HEK293 (cell line): Measurements from ENCODE around the gene RGL3.

ENCODE experiments used
- CTCF ChIA-PET: fragments of 350-600 bp; formaldehyde crosslinking; extraction: SDS; loops from one replicate; lab custom pipeline; 2021; ENCODE audit warnings: antibody characterized with exemption; lab: Yijun Ruan, JAX
- POLR2A ChIA-PET: fragments of 300-600 bp; formaldehyde crosslinking; extraction: SDS; loops from one replicate; lab custom pipeline; 2020; ENCODE audit warnings: antibody characterized with exemption, inconsistent platforms; lab: Yijun Ruan, JAX
- H3K27ac ChIP-seq: fragments of 200-500 bp; sonication (Bioruptor generic); 2 replicates; pipeline ENCODE4 v1.5.1; 2014; ENCODE audit warnings: low read depth, low read length, control low read depth, inconsistent platforms; ENCODE audit errors: extremely low read depth
- H3K36me3 ChIP-seq, 2 experiments: fragments of 200-500 bp in 1 of 2; sonication (Bioruptor generic) in 1 of 2; 1 replicate in 1 of 2; 2 replicates in 1 of 2; pipeline ENCODE4 v1.5.1; 2014 to 2017; ENCODE audit warnings: inconsistent platforms in 2 of 2, low read length in 2 of 2; ENCODE audit not compliant: control insufficient read depth in 2 of 2, insufficient read depth in 1 of 2
- H3K4me1 ChIP-seq: fragments of 200-500 bp; sonication (Bioruptor generic); 2 replicates; pipeline ENCODE4 v1.5.1; 2014; ENCODE audit warnings: mild to moderate bottlenecking, low read length, inconsistent platforms; ENCODE audit not compliant: control insufficient read depth, insufficient read depth
- H3K4me3 ChIP-seq: 2 replicates; pipeline ENCODE4 v1.5.1; 2011; ENCODE audit warnings: low read depth, mild to moderate bottlenecking, control low read depth, low read length, moderate library complexity
- H3K9me3 ChIP-seq: fragments of 200-500 bp; sonication (Bioruptor generic); 2 replicates; pipeline ENCODE4 v1.5.1; 2014; ENCODE audit warnings: low read depth, low read length, inconsistent platforms; ENCODE audit not compliant: control insufficient read depth, insufficient read depth
- FEZF1 ChIP-seq: fragments of 450-650 bp; formaldehyde crosslinking; IDR thresholded peaks from 2 replicates; pipeline ENCODE4 v1.5.1; 2016; ENCODE audit warnings: missing biosample characterization, missing genetic modification characterization
- GLIS2 ChIP-seq: fragments of 450-650 bp; formaldehyde crosslinking; IDR thresholded peaks from 2 replicates; pipeline ENCODE4 v1.5.1; 2016; ENCODE audit warnings: missing biosample characterization, missing genetic modification characterization
- HIC1 ChIP-seq: fragments of 450-650 bp; formaldehyde crosslinking; IDR thresholded peaks from 2 replicates; pipeline ENCODE4 v1.5.1; 2016; ENCODE audit warnings: missing biosample characterization, missing genetic modification characterization
- PRDM10 ChIP-seq: fragments of 450-650 bp; formaldehyde crosslinking; IDR thresholded peaks from 2 replicates; pipeline ENCODE4 v1.5.1; 2016; ENCODE audit warnings: missing biosample characterization, missing genetic modification characterization
- REST ChIP-seq: fragments of 450-650 bp; formaldehyde crosslinking; IDR thresholded peaks from 2 replicates; pipeline ENCODE4 v1.5.1; 2016; ENCODE audit warnings: missing biosample characterization, missing genetic modification characterization
- ZBTB10 ChIP-seq: fragments of 450-650 bp; formaldehyde crosslinking; IDR thresholded peaks from 2 replicates; pipeline ENCODE4 v1.5.1; 2016; ENCODE audit warnings: missing biosample characterization, missing genetic modification characterization
- ZNF157 ChIP-seq: fragments of 450-650 bp; formaldehyde crosslinking; IDR thresholded peaks from 2 replicates; pipeline ENCODE4 v1.5.1; 2016; ENCODE audit warnings: missing biosample characterization, missing genetic modification characterization
- ZNF394 ChIP-seq: fragments of 450-650 bp; formaldehyde crosslinking; IDR thresholded peaks from 2 replicates; pipeline ENCODE4 v1.5.1; 2016; ENCODE audit warnings: missing biosample characterization, missing genetic modification characterization, mild to moderate bottlenecking, moderate library complexity, borderline replicate concordance
- ZNF548 ChIP-seq: fragments of 450-650 bp; formaldehyde crosslinking; IDR thresholded peaks from 2 replicates; pipeline ENCODE4 v1.5.1; 2016; ENCODE audit warnings: missing biosample characterization, missing genetic modification characterization
- ZNF549 ChIP-seq: fragments of 450-650 bp; IDR thresholded peaks from 2 replicates; pipeline ENCODE4 v1.5.1; 2018; ENCODE audit warnings: missing biosample characterization, missing genetic modification characterization, mild to moderate bottlenecking, inconsistent platforms, moderate library complexity
- ZNF571 ChIP-seq: fragments of 450-650 bp; formaldehyde crosslinking; IDR thresholded peaks from 2 replicates; pipeline ENCODE4 v1.5.0; 2017; ENCODE audit warnings: missing biosample characterization, missing genetic modification characterization
- ZNF660 ChIP-seq: fragments of 450-650 bp; IDR thresholded peaks from 2 replicates; pipeline ENCODE4 v1.5.1; 2018; ENCODE audit warnings: missing biosample characterization, mild to moderate bottlenecking, missing genetic modification characterization
- ZNF791 ChIP-seq: fragments of 450-650 bp; formaldehyde crosslinking; IDR thresholded peaks from 2 replicates; pipeline ENCODE4 v1.5.1; 2016; ENCODE audit warnings: missing biosample characterization, missing genetic modification characterization
- ZSCAN23 ChIP-seq: fragments of 450-650 bp; formaldehyde crosslinking; IDR thresholded peaks from 2 replicates; pipeline ENCODE4 v1.5.1; 2016; ENCODE audit warnings: missing biosample characterization, missing genetic modification characterization
- ZSCAN30 ChIP-seq: fragments of 450-650 bp; IDR thresholded peaks from 2 replicates; pipeline ENCODE4 v1.5.1; 2018; ENCODE audit warnings: missing biosample characterization, mild to moderate bottlenecking, missing genetic modification characterization, moderate library complexity

The RGL3 gene

GRCh38 chr19:11390933-11391680 lies 28.0 kb downstream of the RGL3 start:
- H3K36me3 ChIP-seq, result no peaks in the 10 kb centered on the region
- CTCF ChIA-PET, result interaction anchor here (0.5 to 2.4 kb wide), 7 partner anchors 8 to 126 kb away, joined by 3 to 15 read pairs (median 3); no protein-coding TSS in a partner anchor
- no peak overlapping the region for H3K27ac ChIP-seq
- no peak for TF ChIP-seq REST
- TF ChIP-seq, all 188 proteins: peak for 0
- POLR2A ChIA-PET, result interaction anchor here (0.7 to 2.0 kb wide), 4 partner anchors 10 to 395 kb away, joined by 3 to 8 read pairs (median 4); partner anchors contain the start of gene SWSAP1
- Histone ChIP-seq H3K9me3 (no peaks in the 10 kb centered on the region), H3K4me3 (no peak overlapping the region), H3K4me1 (no peaks in the 10 kb centered on the region)

- ChIA-PET CTCF (interaction anchor here (0.5 to 2.4 kb wide), 5 partner anchors 7 to 94 kb away, joined by 3 to 15 read pairs (median 3); no protein-coding TSS in a partner anchor), POLR2A (interaction anchor here (1.0 to 2.0 kb wide), 3 partner anchors 9 to 94 kb away, joined by 3 to 8 read pairs (median 5); partner anchors contain the start of gene SWSAP1)
- H3K4me1 ChIP-seq, result no peaks in the 10 kb centered on the region
- H3K36me3 ChIP-seq, result no peaks in the 10 kb centered on the region
- TF ChIP-seq ZBTB10 (tag by site-specific recombination), result no peak
- TF ChIP-seq ZNF157 (tag by site-specific recombination), result no peak
- no peak for TF ChIP-seq ZNF394 (tag by site-specific recombination)
- no peak for TF ChIP-seq ZNF660 (tag by site-specific recombination)
- no peak for TF ChIP-seq GLIS2 (tag by site-specific recombination)
- TF ChIP-seq ZSCAN30 (tag by site-specific recombination), result no peak
- no peak for TF ChIP-seq ZNF549
- no peak overlapping the region for H3K27ac ChIP-seq
- no peak overlapping the region for H3K4me3 ChIP-seq
- H3K9me3 ChIP-seq, result no peaks in the 10 kb centered on the region
Observed at GRCh38 chr19:11390359-11390758, 28.8 kb downstream of the RGL3 start.

GRCh38 chr19:11387162-11388034 lies 31.7 kb downstream of the RGL3 start:
- H3K27ac ChIP-seq, result no peak overlapping the region
- CTCF ChIA-PET, result interaction anchor here (0.7 to 1.7 kb wide), 2 partner anchors 11 to 48 kb away, joined by 3 to 6 read pairs; partner anchors contain the start of genes ODAD3 and PRKCSH
- no peaks in the 10 kb centered on the region; the same call in 1 of the 2 replicates for H3K4me1 ChIP-seq
- POLR2A ChIA-PET, result interaction anchor here (0.5 kb wide), 1 partner anchor 45 kb away, joined by 7 read pairs; no protein-coding TSS in a partner anchor
- H3K9me3 ChIP-seq, result no peaks in the 10 kb centered on the region
- H3K36me3 ChIP-seq, result no peaks in the 10 kb centered on the region
- no peak overlapping the region for H3K4me3 ChIP-seq
- no peak for TF ChIP-seq PRDM10 (tag by site-specific recombination)
- no peak for TF ChIP-seq HIC1 (tag by site-specific recombination)
- no peak for TF ChIP-seq ZNF791
- no peak for TF ChIP-seq FEZF1 (tag by site-specific recombination)
- TF ChIP-seq ZSCAN23 (tag by site-specific recombination), result no peak
- no peak for TF ChIP-seq ZNF548
- TF ChIP-seq ZNF571 (tag by site-specific recombination), result no peak
